HL-60 (cell line): ENCODE results near the gene PARD3.

Experiments
- DNase-seq, 2 experiments: peaks; one replicate each; pipeline ENCODE4 v3.0.0-alpha.2; 2010 to 2020; ENCODE audit warnings: low read depth in 1 of 2, low spot score in 1 of 2
- H3K27ac ChIP-seq: fragments of 250-450 bp; sonication (Bioruptor Pico); replicated peaks from 2 replicates; pipeline ENCODE4 v1.5.1; 2020; ENCODE audit warnings: mild to moderate bottlenecking, moderate library complexity
- H3K27me3 ChIP-seq: fragments of 250-450 bp; sonication (Bioruptor Pico); 2 replicates; pipeline ENCODE4 v1.5.1; 2021; ENCODE audit warnings: mild to moderate bottlenecking, moderate library complexity; ENCODE audit not compliant: insufficient read depth, poor library complexity, severe bottlenecking
- H3K4me3 ChIP-seq: replicated peaks from 2 replicates; pipeline ENCODE4 v1.5.1; 2011; ENCODE audit warnings: mild to moderate bottlenecking, control low read depth, low read length; ENCODE audit not compliant: insufficient read depth
- CTCF ChIP-seq: IDR thresholded peaks from one replicate; pipeline ENCODE4 v1.5.1; 2011; ENCODE audit warnings: low read length, control low read depth, inconsistent platforms; ENCODE audit not compliant: insufficient read depth
- GABPA ChIP-seq: IDR thresholded peaks from 2 replicates; pipeline ENCODE4 v1.6.1; 2012; ENCODE audit warnings: low read depth
- POLR2AphosphoS5 ChIP-seq: IDR thresholded peaks from 2 replicates; pipeline ENCODE4 v1.6.1; 2012; ENCODE audit warnings: low read depth
- REST ChIP-seq: IDR thresholded peaks from 2 replicates; pipeline ENCODE4 v1.6.1; 2012; ENCODE audit warnings: low read depth; ENCODE audit not compliant: insufficient replicate concordance
- SPI1 ChIP-seq: IDR thresholded peaks from 2 replicates; pipeline ENCODE4 v1.6.1; 2012; ENCODE audit warnings: low read depth, mild to moderate bottlenecking, borderline replicate concordance

The PARD3 gene

GRCh38 chr10:34102893-34103506, 712.1 kb downstream of the PARD3 start:
- no peak for DNase-seq
- H3K27me3 ChIP-seq = no peaks in the 10 kb centered on the region
- no peak overlapping the region for H3K27ac ChIP-seq
- TF ChIP-seq SPI1 (no peak), GABPA (no peak), REST (no peak), POLR2AphosphoS5 (no peak), CTCF (no peak)
- no peak overlapping the region for H3K4me3 ChIP-seq

- DNase-seq = no peak
Measured at GRCh38 chr10:34102237-34102673, 712.8 kb downstream of the PARD3 start.

More at GRCh38 chr10:34102237-34102673, 712.8 kb downstream of the PARD3 start:
- H3K27me3 ChIP-seq = no peaks in the 10 kb centered on the region
- H3K4me3 ChIP-seq = no peak overlapping the region
- no peak overlapping the region for H3K27ac ChIP-seq
- TF ChIP-seq SPI1 (no peak), REST (no peak), POLR2AphosphoS5 (no peak), GABPA (no peak), CTCF (no peak)
